Fibroblast of lung (primary cell): ENCODE results near the gene SCN5A.

Experiments
- CTCF ChIP-seq, 2 donors: IDR thresholded peaks in 1 of 2; conservative IDR thresholded peaks in 1 of 2; 1 replicate in 1 of 2; 2 replicates in 1 of 2; pipeline ENCODE4 v1.5.1; 2011 to 2012; ENCODE audit warnings: low read length in 2 of 2, control low read depth in 1 of 2, inconsistent platforms in 1 of 2, low read depth in 1 of 2, mild to moderate bottlenecking in 1 of 2
- EZH2 ChIP-seq: IDR thresholded peaks from 2 replicates; pipeline ENCODE4 v1.5.1; 2012; ENCODE audit warnings: low read length, control low read depth, mild to moderate bottlenecking; ENCODE audit errors: missing control alignments

DNA sequence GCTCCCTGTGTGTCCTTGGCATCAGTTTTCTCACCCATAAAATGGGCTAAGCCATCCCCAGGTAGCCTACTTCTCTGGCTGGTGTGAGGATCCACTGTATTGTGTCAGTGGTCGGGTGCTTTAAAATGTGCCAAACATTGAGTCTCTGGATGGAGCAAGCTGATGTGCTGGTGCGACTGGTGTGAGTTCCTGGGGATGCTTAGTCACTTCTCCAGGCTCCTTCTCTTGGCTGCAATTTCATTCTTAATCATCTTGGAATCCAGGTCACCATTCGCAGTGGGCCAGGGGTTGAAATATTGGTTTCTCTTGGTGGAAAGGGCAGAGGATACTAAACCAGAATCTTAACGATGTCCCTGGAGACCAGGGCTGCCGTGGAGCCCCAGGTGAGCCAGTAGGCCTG lies 29.3 kb downstream of the SCN5A start:
- no peak for TF ChIP-seq CTCF (conservative IDR thresholded peaks at IDR 0.05 in 1 of 2, IDR thresholded peaks at IDR 0.05 in 1 of 2; ENCODE audit: low read depth in 1 of 2, low read length in 2 of 2)
- TF ChIP-seq EZH2, result no peak
